LNCAP (cell line): ENCODE measurements around the gene CEBPA.

Experiments
- TF ChIP-seq, protein P1 (sequence below): fragments of 450-650 bp; IDR thresholded peaks from 2 replicates; pipeline ENCODE4 v1.5.1; 2017; ENCODE audit warnings: mild to moderate bottlenecking

The CEBPA gene

DNA sequence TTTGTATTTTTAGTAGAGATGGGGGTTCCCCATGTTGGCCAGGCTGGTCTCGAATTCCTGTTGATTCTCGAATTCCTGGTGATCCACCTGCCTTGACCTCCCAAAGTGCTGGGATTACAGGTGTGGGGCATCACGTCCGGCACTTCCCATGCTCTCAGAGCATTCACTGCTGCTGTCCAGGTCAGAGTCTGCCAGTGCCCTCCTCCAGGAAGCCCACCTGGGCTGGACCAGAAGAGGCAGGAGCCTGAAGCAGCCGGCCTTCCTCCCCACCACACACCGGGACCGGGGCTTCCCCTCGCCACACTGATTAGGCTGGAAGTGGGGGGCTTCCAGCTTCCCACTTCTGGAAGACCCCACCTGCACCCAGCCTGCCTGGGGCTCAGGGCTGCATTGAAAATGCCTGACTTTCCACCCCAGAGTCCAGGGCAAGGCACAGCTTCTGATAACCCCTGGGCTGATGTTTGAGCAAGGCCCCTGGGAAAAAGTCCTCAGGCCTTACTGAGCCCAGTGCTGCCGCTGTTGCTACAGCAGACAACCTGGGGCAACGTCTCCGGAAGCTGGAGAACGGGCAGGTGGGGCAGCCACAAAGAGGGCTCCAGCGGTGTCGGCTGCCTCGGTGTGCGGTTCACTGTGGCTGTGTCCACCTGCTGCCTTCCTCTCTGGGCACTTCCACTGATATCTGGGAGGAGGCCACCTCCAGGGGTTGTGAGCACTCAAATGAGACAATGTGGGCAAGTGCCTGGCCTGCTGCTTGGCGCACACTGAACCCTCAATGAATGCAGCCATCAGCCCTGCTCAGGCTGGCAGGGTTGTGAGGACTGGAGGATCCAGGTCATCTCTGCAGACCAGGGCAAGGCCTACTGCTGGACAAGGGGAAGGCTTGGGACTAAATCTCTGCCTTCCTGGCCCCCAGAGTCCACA, 22.6 kb downstream of the CEBPA start:
- TF ChIP-seq, protein P1, sequence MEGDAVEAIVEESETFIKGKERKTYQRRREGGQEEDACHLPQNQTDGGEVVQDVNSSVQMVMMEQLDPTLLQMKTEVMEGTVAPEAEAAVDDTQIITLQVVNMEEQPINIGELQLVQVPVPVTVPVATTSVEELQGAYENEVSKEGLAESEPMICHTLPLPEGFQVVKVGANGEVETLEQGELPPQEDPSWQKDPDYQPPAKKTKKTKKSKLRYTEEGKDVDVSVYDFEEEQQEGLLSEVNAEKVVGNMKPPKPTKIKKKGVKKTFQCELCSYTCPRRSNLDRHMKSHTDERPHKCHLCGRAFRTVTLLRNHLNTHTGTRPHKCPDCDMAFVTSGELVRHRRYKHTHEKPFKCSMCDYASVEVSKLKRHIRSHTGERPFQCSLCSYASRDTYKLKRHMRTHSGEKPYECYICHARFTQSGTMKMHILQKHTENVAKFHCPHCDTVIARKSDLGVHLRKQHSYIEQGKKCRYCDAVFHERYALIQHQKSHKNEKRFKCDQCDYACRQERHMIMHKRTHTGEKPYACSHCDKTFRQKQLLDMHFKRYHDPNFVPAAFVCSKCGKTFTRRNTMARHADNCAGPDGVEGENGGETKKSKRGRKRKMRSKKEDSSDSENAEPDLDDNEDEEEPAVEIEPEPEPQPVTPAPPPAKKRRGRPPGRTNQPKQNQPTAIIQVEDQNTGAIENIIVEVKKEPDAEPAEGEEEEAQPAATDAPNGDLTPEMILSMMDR, result no peak

DNA sequence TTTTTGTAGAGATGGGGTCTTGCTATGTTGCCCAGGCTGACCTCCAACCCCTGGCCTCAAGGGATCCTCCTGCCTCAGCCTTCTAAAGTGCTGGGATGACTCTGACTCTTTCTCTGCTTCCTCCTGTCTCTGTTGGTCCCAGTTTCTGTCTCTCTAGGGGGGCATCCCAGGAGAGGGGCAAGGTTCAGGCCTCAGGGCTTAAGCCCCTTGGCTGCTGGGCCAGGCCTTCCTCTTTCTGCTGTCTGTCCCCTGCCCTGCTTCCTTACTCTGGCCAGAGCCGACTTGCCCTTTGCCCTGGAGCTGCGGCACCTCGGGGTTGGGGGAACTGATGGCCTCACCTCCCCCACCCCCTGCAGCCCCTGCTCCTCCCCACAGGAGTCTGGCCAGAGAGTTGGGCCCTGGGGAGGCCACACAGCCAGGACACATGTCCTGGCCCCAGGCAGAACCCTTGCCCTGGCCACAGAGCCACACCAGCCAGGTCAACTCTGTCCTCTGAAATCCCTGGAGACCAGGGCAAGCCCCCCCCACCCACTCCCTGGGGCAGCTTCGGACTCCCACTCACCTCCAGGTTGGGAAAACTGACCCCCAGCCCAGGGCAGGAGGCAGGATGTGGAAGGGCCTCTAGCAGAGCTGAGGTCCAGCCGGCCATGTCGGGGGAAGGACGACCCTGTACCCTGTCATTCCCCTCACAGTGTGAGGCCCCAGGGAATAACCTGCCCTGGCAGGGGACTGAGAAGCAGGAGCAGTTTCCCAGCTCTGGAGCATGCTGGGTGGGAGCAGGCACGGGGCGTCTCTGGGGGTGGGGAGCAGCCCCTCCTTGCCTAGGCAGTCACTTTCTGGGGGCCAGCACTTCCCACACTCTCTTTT, 23.7 kb downstream of the CEBPA start:
- TF ChIP-seq, protein P1, result no peak

DNA sequence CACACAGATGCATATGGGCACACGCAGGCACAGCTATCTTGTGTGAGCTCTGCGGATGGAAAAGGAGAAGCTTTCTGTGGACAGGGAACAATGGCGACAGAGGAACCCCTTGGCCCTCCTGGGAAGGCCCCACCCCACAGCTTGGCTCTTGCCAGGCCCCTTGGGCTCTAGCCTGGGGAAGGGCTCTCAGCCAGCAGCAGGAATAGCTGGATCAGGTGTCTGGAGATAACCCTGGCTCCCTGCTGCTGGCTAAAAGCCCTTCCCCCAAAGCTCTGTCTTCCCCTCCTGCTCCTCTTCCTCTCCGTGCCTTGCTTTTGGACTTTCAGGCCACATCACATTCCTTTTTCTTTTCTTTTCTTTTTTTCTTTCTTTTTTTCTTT, 24.3 kb downstream of the CEBPA start:
- TF ChIP-seq, protein P1, result no peak

DNA sequence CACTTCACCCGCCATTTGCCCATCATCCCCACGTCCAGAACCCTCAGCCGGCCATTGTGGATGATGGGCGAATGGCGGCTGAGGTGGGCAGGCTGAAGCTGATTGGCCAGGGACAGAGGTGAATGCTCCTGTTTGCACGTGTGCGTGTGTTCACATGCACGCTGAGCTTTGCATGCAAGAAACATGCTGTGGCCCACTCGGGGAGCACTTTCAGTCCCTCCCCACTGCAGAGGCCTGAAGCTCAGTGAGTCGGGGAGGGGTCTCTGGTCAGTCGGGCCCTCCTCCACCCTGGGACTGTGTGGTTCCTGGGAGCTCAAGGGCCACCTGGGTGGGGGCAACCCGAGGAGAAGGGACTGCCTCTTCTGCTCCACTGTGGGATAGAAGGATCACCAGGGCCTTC, 24.9 kb downstream of the CEBPA start:
- TF ChIP-seq, protein P1, result no peak

DNA sequence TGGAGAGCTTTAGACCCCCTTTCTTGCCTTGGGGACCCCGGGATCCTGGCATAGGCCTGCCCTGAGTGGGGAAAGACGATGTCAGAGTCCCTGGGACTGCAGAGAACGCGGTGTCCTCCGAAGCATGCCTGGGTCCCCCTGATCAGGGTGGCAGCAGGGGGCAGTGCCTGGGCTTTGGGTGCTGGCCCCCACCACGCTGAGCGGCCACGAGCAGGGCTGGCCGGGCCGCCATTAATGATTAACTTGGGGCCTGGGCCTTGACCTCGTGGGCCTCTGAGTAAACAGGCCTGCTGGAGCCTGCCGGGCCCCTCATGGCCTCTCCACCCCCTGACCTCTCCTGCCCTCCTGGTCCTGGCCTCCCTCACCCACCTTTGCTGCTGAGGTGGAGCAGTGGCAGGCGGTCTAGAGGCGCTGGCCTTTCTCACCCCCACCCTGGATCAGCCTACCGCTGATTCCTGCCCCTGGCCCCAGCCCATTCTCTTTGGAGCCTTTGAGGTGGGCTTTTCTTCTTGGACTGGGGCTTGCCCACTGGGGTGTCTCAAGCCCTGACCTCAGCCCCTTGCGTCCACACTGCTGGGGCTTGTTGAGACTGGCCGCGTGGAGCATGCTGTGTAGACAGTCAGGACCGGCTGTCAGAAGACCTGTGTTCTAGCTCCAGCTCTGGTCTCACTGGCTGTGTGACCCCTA, 26.3 kb downstream of the CEBPA start:
- TF ChIP-seq, protein P1, result no peak

DNA sequence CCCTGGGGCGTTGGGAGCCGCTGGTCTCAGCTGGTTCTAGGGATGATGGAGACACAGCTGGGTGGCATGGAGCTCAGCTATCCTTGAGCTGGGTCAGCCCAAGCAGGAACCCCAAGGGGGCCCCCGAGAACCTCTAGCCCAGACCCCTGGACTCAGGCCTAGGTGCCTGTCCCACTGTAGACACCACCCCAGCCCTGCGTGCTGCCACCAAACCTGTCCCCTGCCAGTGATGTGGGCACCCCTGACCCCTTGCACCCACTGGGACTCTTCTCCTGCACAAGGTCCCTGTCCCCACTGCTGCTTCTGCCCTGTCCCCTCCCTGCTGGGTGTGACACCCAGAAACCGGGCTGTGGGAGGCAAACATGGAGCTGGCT, 26.8 kb downstream of the CEBPA start:
- TF ChIP-seq, protein P1, result no peak
